ENCODE data around the gene IGSF1. TPM values are rescaled to one million over a fixed set of nuclear protein-coding genes. Genes with fewer than 3 reads are reported as not detected.

IGSF1 gene
- total and polyA plus RNA-seq, 2 of the 13 experiments (the other 11 are each of a cell fraction or from before 2014, with no cell fraction given) = 58.7 to 108 TPM

GRCh38 chrX:131287560-131288179, 1.4 kb downstream of the IGSF1 start (continued):
- no peak for TF ChIP-seq NFAT5 (CRISPR knock-in tag; IDR thresholded peaks at IDR 0.05)
- no peak for TF ChIP-seq ZNF432 (CRISPR knock-in tag; IDR thresholded peaks at IDR 0.05; ENCODE audit: borderline replicate concordance)
- TF ChIP-seq ETV5 (CRISPR knock-in tag; IDR thresholded peaks at IDR 0.05; ENCODE audit: borderline replicate concordance) = no peak
- no peak for TF ChIP-seq HIVEP1 (CRISPR knock-in tag; IDR thresholded peaks at IDR 0.05)
- TF ChIP-seq BCL6 (CRISPR knock-in tag; IDR thresholded peaks at IDR 0.05) = peak; percentile 29; the same call in 1 of the 2 replicates
- peak; percentile 78 for TF ChIP-seq HNF4A (CRISPR knock-in tag; IDR thresholded peaks at IDR 0.05)
- no peak for TF ChIP-seq ZNF414 (CRISPR knock-in tag; IDR thresholded peaks at IDR 0.05)
- TF ChIP-seq ZNF574 (CRISPR knock-in tag; IDR thresholded peaks at IDR 0.05) = no peak
- no peak for TF ChIP-seq ZNF512B (CRISPR knock-in tag; IDR thresholded peaks at IDR 0.05; ENCODE audit: borderline replicate concordance)
- TF ChIP-seq, protein P1, sequence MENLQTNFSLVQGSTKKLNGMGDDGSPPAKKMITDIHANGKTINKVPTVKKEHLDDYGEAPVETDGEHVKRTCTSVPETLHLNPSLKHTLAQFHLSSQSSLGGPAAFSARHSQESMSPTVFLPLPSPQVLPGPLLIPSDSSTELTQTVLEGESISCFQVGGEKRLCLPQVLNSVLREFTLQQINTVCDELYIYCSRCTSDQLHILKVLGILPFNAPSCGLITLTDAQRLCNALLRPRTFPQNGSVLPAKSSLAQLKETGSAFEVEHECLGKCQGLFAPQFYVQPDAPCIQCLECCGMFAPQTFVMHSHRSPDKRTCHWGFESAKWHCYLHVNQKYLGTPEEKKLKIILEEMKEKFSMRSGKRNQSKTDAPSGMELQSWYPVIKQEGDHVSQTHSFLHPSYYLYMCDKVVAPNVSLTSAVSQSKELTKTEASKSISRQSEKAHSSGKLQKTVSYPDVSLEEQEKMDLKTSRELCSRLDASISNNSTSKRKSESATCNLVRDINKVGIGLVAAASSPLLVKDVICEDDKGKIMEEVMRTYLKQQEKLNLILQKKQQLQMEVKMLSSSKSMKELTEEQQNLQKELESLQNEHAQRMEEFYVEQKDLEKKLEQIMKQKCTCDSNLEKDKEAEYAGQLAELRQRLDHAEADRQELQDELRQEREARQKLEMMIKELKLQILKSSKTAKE (CRISPR knock-in tag; IDR thresholded peaks at IDR 0.05; ENCODE audit: borderline replicate concordance) = no peak
- TF ChIP-seq MTA1 (CRISPR knock-in tag; IDR thresholded peaks at IDR 0.05; ENCODE audit: borderline replicate concordance) = no peak
- TF ChIP-seq U2AF1 (optimal IDR thresholded peaks at IDR 0.05; ENCODE audit: low read depth, low read length) = no peak
- no peak for TF ChIP-seq ZNF775 (CRISPR knock-in tag; IDR thresholded peaks at IDR 0.05; ENCODE audit: borderline replicate concordance)
- peak; percentile 57; the same call in 1 of the 2 replicates for TF ChIP-seq RXRB (CRISPR knock-in tag; IDR thresholded peaks at IDR 0.05; ENCODE audit: borderline replicate concordance)

Data from HepG2 (cell line).